Hematopoietic multipotent progenitor cell treated with erythropoietin and hydrocortisone succinate and interleukin-3 and kit ligand, for 17 days (in vitro differentiated cells): ENCODE measurements around the gene NPFF.
"Not testable (repeated sequence)": the region's sequence is repeated elsewhere in the genome, so short reads cannot be mapped to it uniquely, and the experiment has no call there.

Source experiments
- DNase-seq: peaks from one replicate; pipeline ENCODE4 v3.0.0-alpha.2; 2015; ENCODE audit warnings: low spot score

NPFF gene, protein sequence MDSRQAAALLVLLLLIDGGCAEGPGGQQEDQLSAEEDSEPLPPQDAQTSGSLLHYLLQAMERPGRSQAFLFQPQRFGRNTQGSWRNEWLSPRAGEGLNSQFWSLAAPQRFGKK

DNA sequence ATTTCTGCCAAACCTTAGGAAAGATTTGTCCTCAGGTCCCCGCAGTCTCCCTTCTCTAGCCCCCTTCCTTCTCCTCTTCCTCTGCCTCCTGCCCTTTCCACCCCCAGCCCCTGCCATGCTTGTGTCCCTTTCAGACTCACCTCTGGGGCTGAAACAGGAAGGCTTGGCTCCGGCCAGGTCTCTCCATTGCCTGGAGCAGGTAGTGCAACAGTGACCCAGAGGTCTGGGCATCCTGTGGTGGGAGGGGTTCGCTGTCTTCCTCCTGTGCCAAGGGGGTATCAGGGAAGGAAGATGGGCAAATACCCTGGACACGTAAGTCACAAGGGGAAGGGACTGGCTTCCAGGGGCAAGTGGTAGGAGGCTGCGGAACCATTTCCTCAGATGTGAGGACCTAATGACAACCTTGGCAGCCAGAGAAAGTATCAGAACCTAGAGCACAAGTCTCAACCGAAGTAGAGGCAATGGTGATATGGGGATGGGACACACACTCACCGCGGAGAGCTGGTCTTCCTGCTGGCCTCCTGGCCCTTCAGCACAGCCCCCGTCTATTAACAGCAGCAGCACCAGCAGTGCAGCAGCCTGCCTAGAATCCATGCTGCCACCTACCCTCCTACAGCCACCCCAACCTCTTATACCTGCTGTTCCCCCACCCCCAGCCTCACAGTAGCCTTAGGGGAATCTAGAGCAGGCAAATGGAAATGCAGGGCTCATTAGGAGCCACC is at the start of gene NPFF:
Gene NPFF, minus strand, starts transcription at position 604 of the 722 bp plus-strand sequence. Its CDS starts 10 bp downstream, at position 594.
- DNase-seq = no peak

GRCh38 chr12:53552361-53553327 is 45.4 kb upstream of the NPFF start:
- no peak for DNase-seq

DNA sequence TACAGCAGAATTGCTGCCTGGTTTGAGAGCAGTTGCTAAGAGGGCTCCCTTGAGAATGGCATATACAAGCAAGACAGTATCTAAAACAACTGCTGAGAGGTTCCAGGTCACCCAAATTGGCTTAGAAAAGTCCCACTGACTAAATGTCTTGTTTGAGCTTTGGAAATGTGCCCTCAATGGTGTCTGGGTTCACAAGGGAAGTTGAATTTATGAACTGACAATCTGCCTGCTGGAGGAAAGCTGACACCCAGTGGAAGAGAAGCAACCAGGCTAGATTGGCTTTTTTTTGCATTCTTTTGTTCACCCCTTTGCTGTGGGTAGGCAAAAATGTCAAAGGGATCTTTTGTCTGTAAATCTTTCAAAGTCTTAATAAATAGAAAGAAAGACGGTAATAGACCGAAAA is 44.6 kb upstream of the NPFF start:
- no peak for DNase-seq

- no peak for DNase-seq
Observed at GRCh38 chr12:53550595-53550994, 43.3 kb upstream of the NPFF start.

DNA sequence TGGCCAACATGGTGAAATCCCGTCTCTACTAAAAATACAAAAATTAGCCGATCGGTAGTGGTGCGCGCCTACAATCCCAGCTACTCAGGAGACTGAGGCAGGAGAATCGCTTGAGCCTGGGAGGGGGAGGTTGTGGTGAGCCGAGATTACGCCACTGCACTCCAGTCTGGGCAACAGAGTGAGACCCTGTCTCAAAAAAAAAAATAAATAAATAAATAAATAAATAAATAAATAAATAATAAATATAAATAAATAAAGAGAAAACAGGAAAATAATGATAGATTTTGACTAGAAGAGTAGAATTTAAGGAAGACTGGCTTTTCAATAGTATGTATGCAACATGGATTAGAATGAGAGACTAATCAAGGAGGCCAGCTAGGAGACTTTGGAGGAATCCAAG is 42.8 kb upstream of the NPFF start:
- not testable (repeated sequence) for DNase-seq

- DNase-seq = not testable (repeated sequence)
Observed at GRCh38 chr12:53548354-53548753, 41.1 kb upstream of the NPFF start.

- peak; percentile 32 for DNase-seq
Observed at GRCh38 chr12:53543539-53543938, 36.3 kb upstream of the NPFF start.

DNA sequence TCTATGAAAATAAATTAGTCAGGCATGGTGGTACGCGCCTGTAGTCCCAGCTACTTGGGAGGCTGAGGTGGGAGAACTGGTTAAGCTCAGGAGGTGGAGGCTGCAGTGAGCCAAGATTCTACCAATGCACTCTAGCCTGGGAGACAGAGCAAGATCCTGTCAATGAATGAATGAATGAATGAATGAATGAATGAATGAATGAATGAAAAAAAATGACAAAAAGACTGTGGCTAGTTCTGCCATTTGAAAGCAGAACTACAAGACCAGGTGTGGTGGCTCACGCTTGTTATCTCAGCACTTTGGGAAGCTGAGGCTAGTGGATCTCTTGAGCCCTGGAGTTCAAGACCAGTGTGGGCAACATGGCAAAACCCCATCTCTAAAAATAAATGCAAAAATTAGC is 32.2 kb upstream of the NPFF start:
- no peak for DNase-seq

DNA sequence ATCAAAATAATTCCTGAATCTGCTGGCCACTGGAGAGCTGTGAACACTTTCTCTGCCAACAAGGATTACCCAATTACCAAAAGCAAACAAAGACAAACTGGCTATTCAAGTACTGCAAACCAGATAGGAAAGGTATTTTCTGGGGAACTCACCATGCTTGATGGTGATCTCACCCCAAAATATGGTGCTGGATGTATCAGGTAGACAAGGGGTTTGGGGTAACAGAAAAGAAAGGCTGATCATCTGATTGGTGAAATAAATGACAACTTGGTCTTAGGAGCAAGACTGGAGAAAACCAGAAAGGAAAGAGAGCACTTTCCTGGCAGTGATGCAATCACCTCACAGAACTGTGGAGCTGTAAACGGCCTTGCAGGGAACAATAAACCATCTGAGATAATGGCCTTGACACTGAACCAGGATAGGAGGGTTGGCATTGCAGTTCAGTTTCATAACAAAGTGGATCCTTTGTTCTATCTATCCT is 31.0 kb upstream of the NPFF start:
- DNase-seq = no peak

- DNase-seq = no peak
Observed at GRCh38 chr12:53536962-53537361, 29.7 kb upstream of the NPFF start.

- DNase-seq = no peak
Observed at GRCh38 chr12:53533471-53533870, 26.2 kb upstream of the NPFF start.

- no peak for DNase-seq
Observed at GRCh38 chr12:53532524-53533445, 25.5 kb upstream of the NPFF start.

- no peak for DNase-seq
Observed at GRCh38 chr12:53532021-53532420, 24.7 kb upstream of the NPFF start.

GRCh38 chr12:53530920-53531319 is 23.6 kb upstream of the NPFF start:
- DNase-seq = no peak

GRCh38 chr12:53530061-53530460 is 22.8 kb upstream of the NPFF start:
- no peak for DNase-seq

DNA sequence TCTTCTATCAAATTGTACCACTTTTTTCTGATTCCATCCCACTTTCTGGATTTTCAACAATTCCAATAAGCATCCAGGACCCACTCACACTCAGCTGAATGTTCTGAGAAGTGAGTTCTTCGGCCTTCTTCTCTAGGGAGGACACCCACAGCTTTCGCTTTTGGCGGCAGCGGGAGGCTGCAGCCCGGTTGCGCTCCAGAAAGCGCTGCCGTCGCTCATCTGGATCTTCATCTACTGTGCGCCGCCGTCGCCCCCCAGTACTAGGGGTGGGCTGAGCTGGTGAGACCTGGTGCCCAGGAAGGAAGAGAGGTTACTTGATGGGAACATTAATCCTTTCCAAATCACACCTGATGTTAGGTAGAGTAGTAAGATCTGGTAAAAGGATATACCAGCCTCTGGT is 17.2 kb upstream of the NPFF start:
- DNase-seq = no peak

GRCh38 chr12:53523131-53523530 is 15.8 kb upstream of the NPFF start:
- no peak for DNase-seq

- DNase-seq = no peak
Observed at GRCh38 chr12:53518381-53518780, 11.1 kb upstream of the NPFF start.

DNA sequence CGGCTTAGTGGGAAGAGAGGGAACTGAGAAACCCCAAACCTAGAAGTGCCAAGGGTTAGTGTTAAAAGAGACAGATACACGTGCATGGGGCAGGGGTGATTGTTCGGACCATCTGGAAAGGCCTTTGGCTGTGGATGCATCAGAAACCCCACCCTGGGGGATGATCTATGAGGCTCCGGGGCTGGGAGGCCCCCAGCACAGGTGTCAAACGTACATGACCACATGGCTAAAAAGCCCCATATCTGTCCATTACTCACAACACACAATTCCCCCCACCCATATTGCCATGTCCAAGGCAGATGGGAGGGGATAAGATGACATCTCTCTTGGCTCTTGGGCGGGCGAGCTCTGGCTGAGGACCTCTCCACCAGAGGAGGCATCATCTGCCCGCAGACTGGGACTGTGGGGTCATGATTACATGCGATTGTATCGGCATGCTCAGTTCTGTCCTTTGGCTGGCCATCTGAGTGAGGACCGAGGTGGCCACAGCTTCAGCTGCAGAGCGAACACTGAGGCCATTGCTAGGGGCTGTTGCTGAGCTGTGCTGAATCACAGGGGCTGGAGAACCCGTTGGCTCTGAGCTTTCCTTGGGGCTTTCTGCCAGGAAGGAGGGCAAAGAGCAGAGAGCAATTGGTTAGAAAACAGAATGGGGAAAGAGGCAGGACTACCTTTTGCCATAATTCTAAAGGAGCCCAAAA is 9.6 kb upstream of the NPFF start:
- DNase-seq = no peak

GRCh38 chr12:53515291-53515680 is 8.0 kb upstream of the NPFF start:
- no peak for DNase-seq
